HEK293 (cell line): ENCODE measurements around the gene CSTPP1.

ENCODE experiments used
- CTCF ChIA-PET: fragments of 350-600 bp; formaldehyde crosslinking; extraction: SDS; loops from one replicate; lab custom pipeline; 2021; ENCODE audit warnings: antibody characterized with exemption; lab: Yijun Ruan, JAX
- POLR2A ChIA-PET: fragments of 300-600 bp; formaldehyde crosslinking; extraction: SDS; loops from one replicate; lab custom pipeline; 2020; ENCODE audit warnings: antibody characterized with exemption, inconsistent platforms; lab: Yijun Ruan, JAX
- H3K27ac ChIP-seq: fragments of 200-500 bp; sonication (Bioruptor generic); 2 replicates; pipeline ENCODE4 v1.5.1; 2014; ENCODE audit warnings: low read depth, low read length, control low read depth, inconsistent platforms; ENCODE audit errors: extremely low read depth
- H3K36me3 ChIP-seq, 2 experiments: fragments of 200-500 bp in 1 of 2; sonication (Bioruptor generic) in 1 of 2; 1 replicate in 1 of 2; 2 replicates in 1 of 2; pipeline ENCODE4 v1.5.1; 2014 to 2017; ENCODE audit warnings: inconsistent platforms in 2 of 2, low read length in 2 of 2; ENCODE audit not compliant: control insufficient read depth in 2 of 2, insufficient read depth in 1 of 2
- H3K4me1 ChIP-seq: fragments of 200-500 bp; sonication (Bioruptor generic); 2 replicates; pipeline ENCODE4 v1.5.1; 2014; ENCODE audit warnings: mild to moderate bottlenecking, low read length, inconsistent platforms; ENCODE audit not compliant: control insufficient read depth, insufficient read depth
- H3K4me3 ChIP-seq: 2 replicates; pipeline ENCODE4 v1.5.1; 2011; ENCODE audit warnings: low read depth, mild to moderate bottlenecking, control low read depth, low read length, moderate library complexity
- H3K9me3 ChIP-seq: fragments of 200-500 bp; sonication (Bioruptor generic); 2 replicates; pipeline ENCODE4 v1.5.1; 2014; ENCODE audit warnings: low read depth, low read length, inconsistent platforms; ENCODE audit not compliant: control insufficient read depth, insufficient read depth
- KLF17 ChIP-seq: fragments of 450-650 bp; formaldehyde crosslinking; IDR thresholded peaks from 2 replicates; pipeline ENCODE4 v1.5.1; 2016; ENCODE audit warnings: missing biosample characterization, missing genetic modification characterization
- KLF8 ChIP-seq: fragments of 450-650 bp; formaldehyde crosslinking; IDR thresholded peaks from 2 replicates; pipeline ENCODE4 v1.5.1; 2016; ENCODE audit warnings: missing biosample characterization, missing genetic modification characterization
- PBX3 ChIP-seq: sonication (generic); formaldehyde crosslinking; IDR thresholded peaks from 2 replicates; pipeline ENCODE4 v1.8.1; 2022; ENCODE audit warnings: mild to moderate bottlenecking, moderate library complexity, missing genetic modification reagents
- RBAK ChIP-seq: fragments of 450-650 bp; formaldehyde crosslinking; IDR thresholded peaks from 2 replicates; pipeline ENCODE4 v1.5.1; 2016; ENCODE audit warnings: missing biosample characterization, missing genetic modification characterization
- SCRT1 ChIP-seq: fragments of 450-650 bp; formaldehyde crosslinking; IDR thresholded peaks from 2 replicates; pipeline ENCODE4 v1.5.1; 2016; ENCODE audit warnings: missing biosample characterization, missing genetic modification characterization, borderline replicate concordance
- SP3 ChIP-seq: fragments of 450-650 bp; formaldehyde crosslinking; IDR thresholded peaks from 2 replicates; pipeline ENCODE4 v1.5.1; 2016; ENCODE audit warnings: missing biosample characterization, missing genetic modification characterization
- TCF7L2 ChIP-seq: IDR thresholded peaks from 2 replicates; pipeline ENCODE4 v1.6.1; 2011; ENCODE audit warnings: low read depth, mild to moderate bottlenecking, inconsistent platforms, low read length, moderate library complexity, borderline replicate concordance
- ZBTB1 ChIP-seq: fragments of 450-650 bp; formaldehyde crosslinking; IDR thresholded peaks from 2 replicates; pipeline ENCODE4 v1.5.1; 2016; ENCODE audit warnings: missing biosample characterization, missing genetic modification characterization
- ZIC2 ChIP-seq: fragments of 450-650 bp; formaldehyde crosslinking; IDR thresholded peaks from 2 replicates; pipeline ENCODE4 v1.5.1; 2016; ENCODE audit warnings: missing biosample characterization, missing genetic modification characterization
- ZNF132 ChIP-seq: fragments of 450-650 bp; formaldehyde crosslinking; IDR thresholded peaks from 2 replicates; pipeline ENCODE4 v1.5.1; 2017; ENCODE audit warnings: missing biosample characterization, missing genetic modification characterization, borderline replicate concordance
- ZNF155 ChIP-seq: fragments of 450-650 bp; formaldehyde crosslinking; IDR thresholded peaks from 2 replicates; pipeline ENCODE4 v1.5.1; 2016; ENCODE audit warnings: missing biosample characterization, missing genetic modification characterization
- ZNF202 ChIP-seq: fragments of 450-650 bp; formaldehyde crosslinking; IDR thresholded peaks from 2 replicates; pipeline ENCODE4 v1.5.1; 2016; ENCODE audit warnings: missing biosample characterization, missing genetic modification characterization, borderline replicate concordance
- ZNF221 ChIP-seq: fragments of 450-650 bp; formaldehyde crosslinking; IDR thresholded peaks from 2 replicates; pipeline ENCODE4 v1.5.1; 2017; ENCODE audit warnings: missing biosample characterization, missing genetic modification characterization, borderline replicate concordance
- ZNF362 ChIP-seq: fragments of 450-650 bp; formaldehyde crosslinking; IDR thresholded peaks from 2 replicates; pipeline ENCODE4 v1.5.1; 2016; ENCODE audit warnings: missing biosample characterization, missing genetic modification characterization
- ZNF391 ChIP-seq: fragments of 450-650 bp; formaldehyde crosslinking; IDR thresholded peaks from 2 replicates; pipeline ENCODE4 v1.5.1; 2016; ENCODE audit warnings: low read depth, missing biosample characterization, missing genetic modification characterization, borderline replicate concordance
- ZNF416 ChIP-seq: fragments of 450-650 bp; formaldehyde crosslinking; IDR thresholded peaks from 2 replicates; pipeline ENCODE4 v1.5.1; 2016; ENCODE audit warnings: missing biosample characterization, missing genetic modification characterization
- ZNF510 ChIP-seq: fragments of 450-650 bp; formaldehyde crosslinking; IDR thresholded peaks from 2 replicates; pipeline ENCODE4 v1.5.1; 2018; ENCODE audit warnings: mild to moderate bottlenecking, missing genetic modification characterization, missing biosample characterization; ENCODE audit not compliant: insufficient replicate concordance
- ZNF530 ChIP-seq: fragments of 450-650 bp; formaldehyde crosslinking; IDR thresholded peaks from 2 replicates; pipeline ENCODE4 v1.5.1; 2016; ENCODE audit warnings: low read depth, missing biosample characterization, missing genetic modification characterization
- ZNF561 ChIP-seq: fragments of 450-650 bp; IDR thresholded peaks from 2 replicates; pipeline ENCODE4 v1.5.1; 2018; ENCODE audit warnings: missing biosample characterization, missing genetic modification characterization, borderline replicate concordance
- ZNF571 ChIP-seq: fragments of 450-650 bp; formaldehyde crosslinking; IDR thresholded peaks from 2 replicates; pipeline ENCODE4 v1.5.0; 2017; ENCODE audit warnings: missing biosample characterization, missing genetic modification characterization
- ZNF610 ChIP-seq: fragments of 450-650 bp; formaldehyde crosslinking; IDR thresholded peaks from 2 replicates; pipeline ENCODE4 v1.5.1; 2016; ENCODE audit warnings: missing biosample characterization, missing genetic modification characterization, borderline replicate concordance
- ZNF654 ChIP-seq: fragments of 450-650 bp; formaldehyde crosslinking; IDR thresholded peaks from 2 replicates; pipeline ENCODE4 v1.5.1; 2016; ENCODE audit warnings: low read depth, missing biosample characterization, missing genetic modification characterization
- ZNF776 ChIP-seq: fragments of 450-650 bp; formaldehyde crosslinking; IDR thresholded peaks from 2 replicates; pipeline ENCODE4 v1.5.0; 2017; ENCODE audit warnings: missing biosample characterization, missing genetic modification characterization, borderline replicate concordance

CSTPP1 gene

GRCh38 chr11:47000033-47000432, 63.5 kb downstream of the CSTPP1 start (continued):
- no peak for TF ChIP-seq PBX3
- TF ChIP-seq ZNF510 (tag by site-specific recombination) = no peak
- no peak for TF ChIP-seq ZNF776 (tag by site-specific recombination)
- TF ChIP-seq, all 188 proteins: peak for 0

GRCh38 chr11:47001781-47002181, 65.2 kb downstream of the CSTPP1 start:
- H3K4me3 ChIP-seq = no peak overlapping the region
- no peaks in the 10 kb centered on the region for H3K36me3 ChIP-seq
- TF ChIP-seq SCRT1 = no peak
- no peak for TF ChIP-seq TCF7L2
- TF ChIP-seq ZNF391 = no peak
- TF ChIP-seq ZNF561 (tag by site-specific recombination) = no peak
- TF ChIP-seq ZNF362 (tag by site-specific recombination) = no peak
- TF ChIP-seq ZNF610 = no peak
- TF ChIP-seq ZBTB1 (tag by site-specific recombination) = no peak
- no peak for TF ChIP-seq ZNF202 (tag by site-specific recombination)
- no peak for TF ChIP-seq RBAK (tag by site-specific recombination)
- TF ChIP-seq ZNF416 (tag by site-specific recombination) = no peak
- TF ChIP-seq KLF8 (tag by site-specific recombination) = no peak
- TF ChIP-seq ZNF221 (tag by site-specific recombination) = no peak
- no peak for TF ChIP-seq ZNF530
- no peak for TF ChIP-seq ZIC2
- TF ChIP-seq ZNF155 = no peak
- no peaks in the 10 kb centered on the region for H3K4me1 ChIP-seq
- ChIA-PET CTCF (no interaction called here), POLR2A (interaction anchor here (0.6 kb wide), 2 partner anchors 8 to 21 kb away, joined by 3 to 5 read pairs; no protein-coding TSS in a partner anchor)
- H3K9me3 ChIP-seq = no peaks in the 10 kb centered on the region
- H3K27ac ChIP-seq = no peak overlapping the region

- no peak overlapping the region for H3K27ac ChIP-seq
- ChIA-PET CTCF (interaction anchor here (0.6 to 1.0 kb wide), 3 partner anchors 19 to 650 kb away, joined by 3 read pairs; no protein-coding TSS in a partner anchor), POLR2A (interaction anchor here (0.6 kb wide), 2 partner anchors 8 to 21 kb away, joined by 3 to 5 read pairs; no protein-coding TSS in a partner anchor)
- no peaks in the 10 kb centered on the region for H3K4me1 ChIP-seq
- no peaks in the 10 kb centered on the region for H3K36me3 ChIP-seq
- no peaks in the 10 kb centered on the region for H3K9me3 ChIP-seq
- no peak for TF ChIP-seq ZNF654 (tag by site-specific recombination)
- no peak for TF ChIP-seq ZNF571 (tag by site-specific recombination)
- no peak for TF ChIP-seq ZNF132 (tag by site-specific recombination)
- TF ChIP-seq SP3 (tag by site-specific recombination) = no peak
- TF ChIP-seq KLF17 = no peak
- TF ChIP-seq PBX3 = no peak
- no peak overlapping the region for H3K4me3 ChIP-seq
These were observed 65.8 kb downstream of the CSTPP1 start for GRCh38 chr11:47002390-47002789.
